ENCODE data around the gene TEX14.

The TEX14 gene

DNA sequence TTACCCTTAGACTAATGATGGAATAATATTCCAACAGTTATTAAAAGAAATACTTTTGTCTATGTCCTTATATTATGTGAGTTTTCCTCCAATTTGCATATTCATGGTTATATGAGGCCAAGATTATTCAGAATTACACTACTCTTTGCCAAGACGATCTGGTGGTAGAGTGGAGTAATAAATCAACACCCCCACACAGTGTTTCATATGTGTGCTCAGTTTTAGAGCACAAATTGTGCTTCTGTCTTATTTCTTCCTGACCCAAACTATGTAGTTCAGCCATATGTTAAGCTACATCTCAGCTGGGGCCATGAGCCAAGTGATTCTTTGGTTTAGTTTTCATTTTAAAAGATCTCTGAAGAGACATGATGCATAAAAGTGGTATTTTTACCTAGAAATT, 37.0 kb upstream of the TEX14 start:
- intact Hi-C loops (cut with DNase I; ENCODE audit: low total_unique reads), result no loop called here
- Histone ChIP-seq H3K27me3 (no peaks in the 10 kb centered on the region), H3K9me3 (no peaks in the 10 kb centered on the region), H3K4me1 (no peaks in the 10 kb centered on the region), H3K27ac (no peak overlapping the region), H3K4me3 (no peak overlapping the region), H3K36me3 (peaks cover 3 to 19% (median 18%) of the 10 kb centered on the region in 3 donors)
- no peak for DNase-seq
- TF ChIP-seq, protein P1, sequence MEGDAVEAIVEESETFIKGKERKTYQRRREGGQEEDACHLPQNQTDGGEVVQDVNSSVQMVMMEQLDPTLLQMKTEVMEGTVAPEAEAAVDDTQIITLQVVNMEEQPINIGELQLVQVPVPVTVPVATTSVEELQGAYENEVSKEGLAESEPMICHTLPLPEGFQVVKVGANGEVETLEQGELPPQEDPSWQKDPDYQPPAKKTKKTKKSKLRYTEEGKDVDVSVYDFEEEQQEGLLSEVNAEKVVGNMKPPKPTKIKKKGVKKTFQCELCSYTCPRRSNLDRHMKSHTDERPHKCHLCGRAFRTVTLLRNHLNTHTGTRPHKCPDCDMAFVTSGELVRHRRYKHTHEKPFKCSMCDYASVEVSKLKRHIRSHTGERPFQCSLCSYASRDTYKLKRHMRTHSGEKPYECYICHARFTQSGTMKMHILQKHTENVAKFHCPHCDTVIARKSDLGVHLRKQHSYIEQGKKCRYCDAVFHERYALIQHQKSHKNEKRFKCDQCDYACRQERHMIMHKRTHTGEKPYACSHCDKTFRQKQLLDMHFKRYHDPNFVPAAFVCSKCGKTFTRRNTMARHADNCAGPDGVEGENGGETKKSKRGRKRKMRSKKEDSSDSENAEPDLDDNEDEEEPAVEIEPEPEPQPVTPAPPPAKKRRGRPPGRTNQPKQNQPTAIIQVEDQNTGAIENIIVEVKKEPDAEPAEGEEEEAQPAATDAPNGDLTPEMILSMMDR (IDR thresholded peaks at IDR 0.05), result no peak

DNA sequence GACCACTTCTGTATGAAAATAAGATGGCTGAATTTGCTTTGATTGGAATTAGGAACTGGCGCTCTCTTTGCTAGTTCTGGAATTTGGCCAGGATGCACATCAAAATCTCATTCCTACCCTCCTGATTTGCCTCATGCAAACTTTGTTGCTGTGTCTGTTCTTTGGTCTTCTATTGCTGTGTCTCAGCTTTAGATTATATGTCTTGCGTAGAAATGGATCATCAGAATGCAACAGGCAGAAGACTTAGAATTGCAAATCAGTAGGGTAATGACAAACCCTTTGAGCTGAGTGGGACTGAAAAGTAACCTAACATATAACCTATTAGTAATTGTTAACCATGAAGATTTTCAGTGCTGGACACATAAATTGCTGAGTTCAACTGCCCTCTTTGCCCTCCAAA, 30.9 kb upstream of the TEX14 start:
- H3K4me3 ChIP-seq, result no peak overlapping the region
- intact Hi-C loops (cut with DNase I; ENCODE audit: low total_unique reads), result no loop called here
- no peaks in the 10 kb centered on the region for H3K27me3 ChIP-seq
- no peak for DNase-seq
- H3K36me3 ChIP-seq, result peaks cover 32 to 54% (median 33%) of the 10 kb centered on the region in 3 donors
- TF ChIP-seq, protein P1 (IDR thresholded peaks at IDR 0.05), result no peak
- no peak overlapping the region for H3K27ac ChIP-seq
- H3K4me1 ChIP-seq, result no peaks in the 10 kb centered on the region
- H3K9me3 ChIP-seq, result no peaks in the 10 kb centered on the region

DNA sequence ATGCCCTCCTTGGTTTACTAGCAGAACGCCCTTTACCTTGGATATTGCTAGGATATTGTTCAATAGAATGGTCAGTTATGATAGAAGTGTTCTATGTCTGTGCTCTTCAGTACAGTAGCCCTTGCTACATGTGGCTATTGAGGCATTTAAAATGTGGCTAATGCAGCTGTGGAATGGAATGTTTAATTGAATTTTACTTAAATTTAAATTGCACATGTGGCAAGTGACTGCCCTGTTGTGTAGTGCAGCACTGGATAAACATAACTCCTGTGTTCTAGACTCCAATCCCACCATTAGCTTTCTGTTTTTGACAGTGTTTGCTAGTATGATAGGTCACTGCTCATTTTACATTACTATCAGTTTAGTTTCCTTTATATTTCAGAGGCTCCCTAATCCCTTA, 30.4 kb upstream of the TEX14 start:
- intact Hi-C loops (cut with DNase I; ENCODE audit: low total_unique reads), result no loop called here
- H3K27ac ChIP-seq, result no peak overlapping the region
- DNase-seq, result no peak
- peaks cover 32 to 58% (median 33%) of the 10 kb centered on the region in 3 donors for H3K36me3 ChIP-seq
- TF ChIP-seq, protein P1 (IDR thresholded peaks at IDR 0.05), result no peak
- no peaks in the 10 kb centered on the region for H3K4me1 ChIP-seq
- H3K4me3 ChIP-seq, result no peak overlapping the region
- no peaks in the 10 kb centered on the region for H3K9me3 ChIP-seq
- no peaks in the 10 kb centered on the region for H3K27me3 ChIP-seq

DNA sequence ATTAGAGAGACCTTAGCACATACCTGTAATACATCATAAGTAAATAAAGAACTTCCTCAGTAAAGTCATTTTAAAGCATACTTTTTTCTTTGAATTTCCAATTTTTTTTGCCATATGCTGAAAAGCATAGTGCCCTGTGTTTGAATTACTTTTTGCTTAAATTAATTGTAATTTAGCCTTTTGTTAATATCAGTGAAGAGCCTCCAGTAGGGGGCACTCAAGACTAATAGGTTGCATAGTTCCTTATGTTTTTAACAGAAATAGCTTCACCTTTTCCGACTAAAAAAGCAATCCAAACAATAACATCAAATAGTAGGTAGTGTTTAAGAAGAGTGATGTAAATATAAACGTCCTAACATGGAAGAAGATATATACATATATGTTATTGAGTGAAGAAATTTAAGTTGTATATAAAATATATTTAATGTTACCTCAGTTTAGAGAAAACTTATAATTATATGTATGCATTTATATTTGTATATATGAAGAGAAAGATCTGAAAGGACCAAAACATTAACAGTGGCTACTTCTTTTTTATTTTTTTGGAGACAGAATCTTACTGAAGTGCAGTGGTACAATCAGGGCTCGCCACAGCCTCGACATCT, 19.2 kb upstream of the TEX14 start:
- Histone ChIP-seq H3K27me3 (no peaks in the 10 kb centered on the region), H3K4me3 (no peak overlapping the region), H3K4me1 (no peaks in the 10 kb centered on the region), H3K27ac (no peak overlapping the region), H3K36me3 (peaks cover 14 to 65% (median 18%) of the 10 kb centered on the region in 3 donors), H3K9me3 (no peaks in the 10 kb centered on the region)
- intact Hi-C loops (cut with DNase I; ENCODE audit: low total_unique reads), result loop anchor here (5.0 kb wide), 1 partner anchor 291 kb away; no protein-coding TSS in a partner anchor
- no peak for DNase-seq
- TF ChIP-seq, protein P1 (IDR thresholded peaks at IDR 0.05), result peak; percentile 63 to 67

DNA sequence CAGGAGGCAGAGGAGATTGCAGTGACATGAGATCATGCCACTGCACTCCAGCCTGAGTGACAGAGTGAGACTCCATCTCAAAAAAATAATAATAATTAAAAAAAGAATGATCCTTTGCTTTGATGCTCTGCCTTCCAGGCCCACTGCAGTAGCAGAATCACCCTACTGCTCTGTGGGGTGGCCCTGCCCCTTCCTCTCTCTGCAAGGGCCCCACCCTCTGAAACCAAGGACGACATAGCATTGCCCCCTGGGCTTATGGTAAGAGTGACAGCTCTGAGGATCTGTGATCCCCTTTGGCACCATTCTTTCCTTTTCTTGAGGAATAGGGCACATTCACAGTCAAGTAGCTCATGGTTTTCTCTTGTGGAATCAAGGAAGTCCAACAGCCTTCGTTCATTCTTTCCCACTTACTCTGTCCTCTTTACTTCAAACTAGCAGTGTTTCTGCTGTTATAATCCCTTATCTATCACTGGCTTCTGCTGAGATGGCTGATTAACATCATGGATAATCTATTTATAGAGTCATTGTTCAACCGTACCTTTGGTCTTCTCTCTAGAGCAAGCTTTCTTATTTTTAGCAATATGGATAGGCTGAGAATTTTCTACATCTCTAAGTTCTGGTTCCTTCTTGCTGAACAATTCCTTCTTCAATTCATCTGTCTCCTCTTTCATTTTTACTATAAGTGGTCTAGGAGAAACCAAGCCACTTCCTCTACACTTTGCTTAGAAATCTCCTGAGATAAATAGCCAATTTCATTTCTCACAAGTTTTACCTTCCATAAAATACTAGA, 14.7 kb upstream of the TEX14 start:
- no peak overlapping the region for H3K27ac ChIP-seq
- TF ChIP-seq, protein P1 (IDR thresholded peaks at IDR 0.05), result no peak

More for the DNA sequence above, 14.7 kb upstream of the TEX14 start:
- intact Hi-C loops (cut with DNase I; ENCODE audit: low total_unique reads), result no loop called here
- Histone ChIP-seq H3K4me3 (no peak overlapping the region), H3K27me3 (no peaks in the 10 kb centered on the region), H3K36me3 (peaks cover 20 to 64% (median 23%) of the 10 kb centered on the region in 3 donors), H3K9me3 (no peaks in the 10 kb centered on the region), H3K4me1 (no peaks in the 10 kb centered on the region)
- no peak for DNase-seq

Data from tibial artery (tissue), 4 donors.